GM12878 (cell line): ENCODE measurements around the gene RARB. TPM values are rescaled to one million over a fixed set of nuclear protein-coding genes. Genes with fewer than 3 reads are reported as not detected.

ENCODE experiments used
- ATAC-seq: fragments of 200-7000 bp; cut with Tn5 transposase; 3 replicates; pipeline ENCODE4 v1.9.1; 2020; ENCODE audit warnings: mild to moderate bottlenecking, moderate library complexity
- BruUV-seq: library from RNA; stranded (reverse); fragments of 400-500 nt; replicated peaks from 2 replicates; lab custom pipeline; 2021; lab: Mats Ljungman, UMichigan
- CTCF ChIA-PET: fragments of 300-600 bp; sonication (Branson Sonifier 250); formaldehyde crosslinking; extraction: SDS; loops from one replicate; lab custom pipeline; 2021; ENCODE audit warnings: inconsistent platforms; lab: Yijun Ruan, JAX
- POLR2A ChIA-PET: fragments of 350-600 bp; formaldehyde crosslinking; extraction: SDS; loops from one replicate; lab custom pipeline; 2021; ENCODE audit warnings: inconsistent platforms; lab: Charles Lee
- RAD21 ChIA-PET: fragments of 300-600 bp; sonication (Branson Sonifier 250); formaldehyde crosslinking; loops from one replicate; lab custom pipeline; 2023; ENCODE audit warnings: antibody characterized with exemption; ENCODE audit not compliant: unreplicated experiment; lab: Charles Lee
- SMC1A ChIA-PET: fragments of 300-600 bp; sonication (Branson Sonifier 250); formaldehyde crosslinking; loops from one replicate; lab custom pipeline; 2023; ENCODE audit not compliant: unreplicated experiment, uncharacterized antibody; lab: Charles Lee
- DNase-seq: peaks from one replicate; pipeline ENCODE4 v3.0.0-alpha.2; 2011; ENCODE audit warnings: low read depth, low spot score
- FAIRE-seq: peaks from 3 replicates; lab custom pipeline; 2011; peaks lifted over from hg19 to GRCh38; lab: Jason Lieb, UNC
- H2AFZ ChIP-seq: 2 replicates; pipeline ENCODE4 v1.6.0; 2011; ENCODE audit warnings: low read depth, low read length, control low read depth; ENCODE audit not compliant: control insufficient read depth
- H3K27ac ChIP-seq: 2 replicates; pipeline ENCODE4 v1.5.1; 2011; ENCODE audit warnings: control low read depth; ENCODE audit not compliant: control insufficient read depth, insufficient read depth
- H3K27me3 ChIP-seq, 2 experiments: replicated peaks in 1 of 2; 2 replicates each; pipeline versions ENCODE4 v1.6.0 to v1.6.1; 2011; ENCODE audit warnings: low read length in 1 of 2; ENCODE audit not compliant: control insufficient read depth in 2 of 2, insufficient read depth in 2 of 2
- H3K36me3 ChIP-seq, 2 experiments: 2 replicates each; pipeline ENCODE4 v1.5.1; 2011; ENCODE audit warnings: low read length in 1 of 2; ENCODE audit not compliant: control insufficient read depth in 2 of 2, insufficient read depth in 2 of 2
- H3K4me1 ChIP-seq: 2 replicates; pipeline ENCODE4 v1.6.1; 2011; ENCODE audit warnings: mild to moderate bottlenecking, low read length, moderate library complexity, mixed read lengths; ENCODE audit not compliant: control insufficient read depth, insufficient read depth
- H3K4me2 ChIP-seq: 2 replicates; pipeline ENCODE4 v1.6.0; 2011; ENCODE audit warnings: control low read depth; ENCODE audit not compliant: control insufficient read depth, insufficient read depth
- H3K4me3 ChIP-seq: fragments of 200-600 bp; sonication (generic); 2 replicates; pipeline ENCODE4 v1.5.1; 2016
- H3K79me2 ChIP-seq: 2 replicates; pipeline ENCODE4 v1.6.0; 2011; ENCODE audit warnings: low read length; ENCODE audit not compliant: control insufficient read depth, insufficient read depth
- H3K9ac ChIP-seq: 2 replicates; pipeline ENCODE4 v1.8.0; 2011; ENCODE audit warnings: low read length, control low read depth, mixed read lengths; ENCODE audit not compliant: control insufficient read depth, insufficient read depth
- H3K9me3 ChIP-seq: replicated peaks from 3 replicates; pipeline ENCODE4 v1.5.1; 2011; ENCODE audit warnings: mild to moderate bottlenecking, low read length; ENCODE audit not compliant: control insufficient read depth, insufficient read depth
- H4K20me1 ChIP-seq: 2 replicates; pipeline ENCODE4 v1.6.0; 2011; ENCODE audit not compliant: control insufficient read depth, insufficient read depth
- BHLHE40 ChIP-seq, 2 experiments: fragments of 450-650 bp in 1 of 2; IDR thresholded peaks; 2 replicates each; pipeline ENCODE4 v1.6.1; 2011 to 2017; ENCODE audit warnings: low read depth in 2 of 2, borderline replicate concordance in 1 of 2, improper control_type of control experiment in 1 of 2, low read length in 1 of 2, mild to moderate bottlenecking in 1 of 2
- CEBPB ChIP-seq, 2 experiments: fragments of 150-350 bp in 1 of 2; IDR thresholded peaks; 2 replicates each; pipeline ENCODE4 v1.6.1; 2012 to 2014; ENCODE audit warnings: low read depth in 2 of 2, low read length in 2 of 2, borderline replicate concordance in 1 of 2, inconsistent platforms in 1 of 2
- ESRRA ChIP-seq: IDR thresholded peaks from 2 replicates; pipeline ENCODE4 v1.6.1; 2012; ENCODE audit warnings: mild to moderate bottlenecking, low read length, improper control_type of control experiment
- JUND ChIP-seq: IDR thresholded peaks from 2 replicates; pipeline ENCODE4 v1.6.1; 2012; ENCODE audit warnings: low read depth, mild to moderate bottlenecking, low read length, improper control_type of control experiment, moderate library complexity
- NFYA ChIP-seq: IDR thresholded peaks from 2 replicates; pipeline ENCODE4 v1.6.1; 2011; ENCODE audit warnings: low read depth, mild to moderate bottlenecking, low read length, improper control_type of control experiment, borderline replicate concordance
- NR2C1 ChIP-seq: fragments of 450-650 bp; IDR thresholded peaks from 2 replicates; pipeline ENCODE4 v1.6.1; 2017; ENCODE audit warnings: antibody characterized with exemption, mild to moderate bottlenecking, moderate library complexity
- RB1 ChIP-seq: fragments of 450-650 bp; formaldehyde crosslinking; IDR thresholded peaks from 2 replicates; pipeline ENCODE4 v1.6.1; 2017; ENCODE audit warnings: mild to moderate bottlenecking, borderline replicate concordance
- SP1 ChIP-seq: IDR thresholded peaks from one replicate; pipeline ENCODE4 v1.6.1; 2011; ENCODE audit warnings: low read depth, low read length
- SUPT20H ChIP-seq: IDR thresholded peaks from 2 replicates; pipeline ENCODE4 v1.6.1; 2011; ENCODE audit warnings: low read depth, mild to moderate bottlenecking, low read length, moderate library complexity, borderline replicate concordance; ENCODE audit not compliant: control insufficient read depth
- YBX1 ChIP-seq: fragments of 450-650 bp; IDR thresholded peaks from 2 replicates; pipeline ENCODE4 v1.6.1; 2016; ENCODE audit warnings: antibody characterized with exemption
- YY1 ChIP-seq: IDR thresholded peaks from 2 replicates; pipeline ENCODE4 v1.6.1; 2011; ENCODE audit warnings: low read depth, mild to moderate bottlenecking, low read length
- ZNF622 ChIP-seq: fragments of 450-650 bp; IDR thresholded peaks from 2 replicates; pipeline ENCODE4 v1.6.1; 2017; ENCODE audit warnings: mild to moderate bottlenecking, inconsistent platforms
- ZSCAN29 ChIP-seq: fragments of 450-650 bp; IDR thresholded peaks from 2 replicates; pipeline ENCODE4 v1.6.1; 2017; ENCODE audit warnings: mild to moderate bottlenecking, moderate library complexity
- WGBS: methylation state at CpG from one replicate; pipeline ENCODE4 v1.1.6; 2016; ENCODE audit warnings: low lambda C conversion rate; ENCODE audit not compliant: insufficient replicate concordance, insufficient coverage; ENCODE audit errors: missing lambda C conversion rate; 5-methylcytosine and 5-hydroxymethylcytosine counted together
- in situ Hi-C: fragments of 300-500 bp; cut with MboI; formaldehyde crosslinking; loops from 9 replicates; pipeline ENCODE4 v1.14.3; 2018; ENCODE audit warnings: mixed read lengths
- intact Hi-C: fragments of 100-400 bp; cut with micrococcal nuclease; formaldehyde crosslinking; loops from one replicate; pipeline ENCODE4 v1.14.2; 2022; ENCODE audit not compliant: unreplicated experiment
- polyA plus RNA-seq, 11 experiments: library from polyadenylated mRNA; depleted of rRNA in 4 of 11; unstranded in 6 of 11; stranded (reverse) in 5 of 11; fragments of >200 nt; fragmentation: Nextera tagmentation in 4 of 11; fragmentation: Illumina TruSeq in 1 of 11; extraction: Ambion mirVana in 4 of 11; extraction: Trizol in 1 of 11; gene quantifications; 1 replicate in 1 of 11; 2 replicates in 10 of 11; pipeline versions ENCODE4 v1.2.1 to v1.2.3, GENCODE V29; 2011 to 2016; ENCODE audit warnings: inconsistent platforms in 2 of 11, missing spikeins in 2 of 11, low read depth in 1 of 11
- total RNA-seq, 4 experiments: library from RNA; depleted of rRNA in 3 of 4; stranded (reverse); fragments of >200 nt in 3 of 4; fragmentation: Illumina TruSeq in 1 of 4; extraction: Trizol in 1 of 4; gene quantifications; 2 replicates each; pipeline versions ENCODE4 v1.2.1 to v1.2.3, GENCODE V29; 2013 to 2021
- TF ChIP-seq, protein P1 (sequence below): fragments of 450-650 bp; IDR thresholded peaks from 2 replicates; pipeline ENCODE4 v1.6.1; 2017; ENCODE audit warnings: mild to moderate bottlenecking, low read depth, inconsistent platforms; ENCODE audit not compliant: poor library complexity, severe bottlenecking
- TF ChIP-seq, protein P2 (sequence below): IDR thresholded peaks from 2 replicates; pipeline ENCODE4 v1.6.1; 2012; ENCODE audit warnings: low read depth, low read length, improper control_type of control experiment
- TF ChIP-seq, protein P3 (sequence below): fragments of 450-650 bp; formaldehyde crosslinking; IDR thresholded peaks from 2 replicates; pipeline ENCODE4 v1.4.0; 2020; ENCODE audit warnings: mild to moderate bottlenecking, moderate library complexity
- TF ChIP-seq, protein P4 (sequence below): IDR thresholded peaks from 2 replicates; pipeline ENCODE4 v1.6.1; 2012; ENCODE audit warnings: low read depth, low read length, improper control_type of control experiment

Gene RARB
- total and polyA plus RNA-seq, 10 of the 15 experiments (the other 5 are each of a cell fraction or from before 2014, with no cell fraction given): 0.05 to 0.06 TPM; not detected in 8

DNA sequence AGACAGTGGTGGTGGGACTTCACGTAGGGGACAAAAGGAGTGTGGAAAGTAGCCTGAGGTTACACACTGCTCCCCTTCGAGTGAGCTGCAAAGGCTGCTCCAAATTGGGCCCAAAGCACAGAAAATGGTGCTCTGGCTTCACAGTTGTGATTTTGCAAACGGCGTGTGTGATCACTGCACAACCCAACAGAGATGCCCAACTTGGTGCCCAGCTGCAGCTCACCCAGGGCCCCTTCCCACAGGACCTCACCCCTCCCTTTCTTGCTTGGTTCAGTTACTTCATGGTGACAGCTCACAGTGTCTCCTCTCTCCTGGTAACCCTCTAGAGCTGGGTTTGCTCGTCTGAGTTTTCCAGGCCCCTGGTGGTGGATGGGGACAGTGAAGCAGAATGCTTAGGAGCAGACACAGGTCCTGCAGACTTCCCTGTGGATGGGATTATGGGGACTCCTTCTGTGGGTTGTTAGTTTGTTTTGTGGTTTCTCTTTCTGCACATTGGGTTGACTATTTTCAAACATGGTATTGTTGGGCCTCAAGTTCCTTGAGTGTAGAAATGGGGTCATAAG is 138.4 kb downstream of the RARB start:
- FAIRE-seq (no peak), ATAC-seq (no peak), DNase-seq (no peak)
- RAD21 ChIA-PET: no interaction called here
- intact Hi-C loops (no loop called here), in situ Hi-C loops (no loop called here)
- H3K27ac ChIP-seq: no peak overlapping the region
- H3K79me2 ChIP-seq: no peaks in the 10 kb centered on the region
- SMC1A ChIA-PET: no interaction called here
- H3K9ac ChIP-seq: no peak overlapping the region
- no peaks in the 10 kb centered on the region for H3K36me3 ChIP-seq
- H3K4me1 ChIP-seq: no peaks in the 10 kb centered on the region
- H3K4me3 ChIP-seq: no peak overlapping the region
- POLR2A ChIA-PET: no interaction called here
- CTCF ChIA-PET: no interaction called here
- BruUV-seq: no TSS peak
- no peaks in the 10 kb centered on the region for H3K9me3 ChIP-seq
- H4K20me1 ChIP-seq: no peaks in the 10 kb centered on the region; the same call in 1 of the 2 replicates
- WGBS: 24% methylated on average over 5 of the region's 5 CpGs
- H3K4me2 ChIP-seq: no peak overlapping the region
- no peak overlapping the region for H2AFZ ChIP-seq
- H3K27me3 ChIP-seq: no peaks in the 10 kb centered on the region; a peak in 1 of 4 replicates
- TF ChIP-seq SP1 (no peak), ESRRA (no peak), ZSCAN29 (no peak), RB1 (no peak), NR2C1 (no peak), NFYA (no peak), YBX1 (no peak), ZNF622 (no peak), CEBPB (IDR thresholded peaks at IDR 0.05; ENCODE audit: borderline replicate concordance in 1 of 2, low read depth in 2 of 2, low read length in 2 of 2) (no peak), JUND (no peak), SUPT20H (no peak), YY1 (no peak), BHLHE40 (IDR thresholded peaks at IDR 0.05; ENCODE audit: borderline replicate concordance in 1 of 2, low read depth in 2 of 2, low read length in 1 of 2) (no peak)
- TF ChIP-seq, protein P1, sequence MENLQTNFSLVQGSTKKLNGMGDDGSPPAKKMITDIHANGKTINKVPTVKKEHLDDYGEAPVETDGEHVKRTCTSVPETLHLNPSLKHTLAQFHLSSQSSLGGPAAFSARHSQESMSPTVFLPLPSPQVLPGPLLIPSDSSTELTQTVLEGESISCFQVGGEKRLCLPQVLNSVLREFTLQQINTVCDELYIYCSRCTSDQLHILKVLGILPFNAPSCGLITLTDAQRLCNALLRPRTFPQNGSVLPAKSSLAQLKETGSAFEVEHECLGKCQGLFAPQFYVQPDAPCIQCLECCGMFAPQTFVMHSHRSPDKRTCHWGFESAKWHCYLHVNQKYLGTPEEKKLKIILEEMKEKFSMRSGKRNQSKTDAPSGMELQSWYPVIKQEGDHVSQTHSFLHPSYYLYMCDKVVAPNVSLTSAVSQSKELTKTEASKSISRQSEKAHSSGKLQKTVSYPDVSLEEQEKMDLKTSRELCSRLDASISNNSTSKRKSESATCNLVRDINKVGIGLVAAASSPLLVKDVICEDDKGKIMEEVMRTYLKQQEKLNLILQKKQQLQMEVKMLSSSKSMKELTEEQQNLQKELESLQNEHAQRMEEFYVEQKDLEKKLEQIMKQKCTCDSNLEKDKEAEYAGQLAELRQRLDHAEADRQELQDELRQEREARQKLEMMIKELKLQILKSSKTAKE: no peak
- TF ChIP-seq, protein P2, sequence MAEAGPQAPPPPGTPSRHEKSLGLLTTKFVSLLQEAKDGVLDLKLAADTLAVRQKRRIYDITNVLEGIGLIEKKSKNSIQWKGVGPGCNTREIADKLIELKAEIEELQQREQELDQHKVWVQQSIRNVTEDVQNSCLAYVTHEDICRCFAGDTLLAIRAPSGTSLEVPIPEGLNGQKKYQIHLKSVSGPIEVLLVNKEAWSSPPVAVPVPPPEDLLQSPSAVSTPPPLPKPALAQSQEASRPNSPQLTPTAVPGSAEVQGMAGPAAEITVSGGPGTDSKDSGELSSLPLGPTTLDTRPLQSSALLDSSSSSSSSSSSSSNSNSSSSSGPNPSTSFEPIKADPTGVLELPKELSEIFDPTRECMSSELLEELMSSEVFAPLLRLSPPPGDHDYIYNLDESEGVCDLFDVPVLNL: no peak
- TF ChIP-seq, protein P3, sequence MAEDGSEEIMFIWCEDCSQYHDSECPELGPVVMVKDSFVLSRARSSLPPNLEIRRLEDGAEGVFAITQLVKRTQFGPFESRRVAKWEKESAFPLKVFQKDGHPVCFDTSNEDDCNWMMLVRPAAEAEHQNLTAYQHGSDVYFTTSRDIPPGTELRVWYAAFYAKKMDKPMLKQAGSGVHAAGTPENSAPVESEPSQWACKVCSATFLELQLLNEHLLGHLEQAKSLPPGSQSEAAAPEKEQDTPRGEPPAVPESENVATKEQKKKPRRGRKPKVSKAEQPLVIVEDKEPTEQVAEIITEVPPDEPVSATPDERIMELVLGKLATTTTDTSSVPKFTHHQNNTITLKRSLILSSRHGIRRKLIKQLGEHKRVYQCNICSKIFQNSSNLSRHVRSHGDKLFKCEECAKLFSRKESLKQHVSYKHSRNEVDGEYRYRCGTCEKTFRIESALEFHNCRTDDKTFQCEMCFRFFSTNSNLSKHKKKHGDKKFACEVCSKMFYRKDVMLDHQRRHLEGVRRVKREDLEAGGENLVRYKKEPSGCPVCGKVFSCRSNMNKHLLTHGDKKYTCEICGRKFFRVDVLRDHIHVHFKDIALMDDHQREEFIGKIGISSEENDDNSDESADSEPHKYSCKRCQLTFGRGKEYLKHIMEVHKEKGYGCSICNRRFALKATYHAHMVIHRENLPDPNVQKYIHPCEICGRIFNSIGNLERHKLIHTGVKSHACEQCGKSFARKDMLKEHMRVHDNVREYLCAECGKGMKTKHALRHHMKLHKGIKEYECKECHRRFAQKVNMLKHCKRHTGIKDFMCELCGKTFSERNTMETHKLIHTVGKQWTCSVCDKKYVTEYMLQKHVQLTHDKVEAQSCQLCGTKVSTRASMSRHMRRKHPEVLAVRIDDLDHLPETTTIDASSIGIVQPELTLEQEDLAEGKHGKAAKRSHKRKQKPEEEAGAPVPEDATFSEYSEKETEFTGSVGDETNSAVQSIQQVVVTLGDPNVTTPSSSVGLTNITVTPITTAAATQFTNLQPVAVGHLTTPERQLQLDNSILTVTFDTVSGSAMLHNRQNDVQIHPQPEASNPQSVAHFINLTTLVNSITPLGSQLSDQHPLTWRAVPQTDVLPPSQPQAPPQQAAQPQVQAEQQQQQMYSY: no peak
- TF ChIP-seq, protein P4, sequence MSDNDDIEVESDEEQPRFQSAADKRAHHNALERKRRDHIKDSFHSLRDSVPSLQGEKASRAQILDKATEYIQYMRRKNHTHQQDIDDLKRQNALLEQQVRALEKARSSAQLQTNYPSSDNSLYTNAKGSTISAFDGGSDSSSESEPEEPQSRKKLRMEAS: no peak
